Activated CD4-positive, alpha-beta T cell treated with anti-CD3 and anti-CD28 coated beads for 1 hour (primary cell): ENCODE measurements around the gene AJM1.
A peak's percentile ranks its signal among the peaks of the same experiment; 100 is the strongest.

Experiments used
- DNase-seq: peaks from one replicate; pipeline ENCODE4 v3.0.0-alpha.2; 2020

Gene AJM1

GRCh38 chr9:136846376-136847087 is 4.3 kb downstream of the AJM1 start:
- DNase-seq: no peak

- no peak for DNase-seq
Observed at GRCh38 chr9:136847088-136847825, 5.0 kb downstream of the AJM1 start.

- no peak for DNase-seq
Observed at GRCh38 chr9:136847826-136848392, 5.6 kb downstream of the AJM1 start.

GRCh38 chr9:136848393-136849037 is 6.2 kb downstream of the AJM1 start:
- DNase-seq: no peak

GRCh38 chr9:136849038-136849959 is 7.0 kb downstream of the AJM1 start, which contains the start of gene PHPT1:
Gene PHPT1, plus strand, starts transcription at chr9:136849409. Its CDS starts 22 bp downstream, at chr9:136849431.
- DNase-seq: peak; percentile 94

GRCh38 chr9:136849960-136850865 is 7.9 kb downstream of the AJM1 start:
- no peak for DNase-seq

GRCh38 chr9:136850866-136851775 is 8.8 kb downstream of the AJM1 start:
- no peak for DNase-seq

- DNase-seq: no peak
Observed at GRCh38 chr9:136851941-136852663, 9.8 kb downstream of the AJM1 start, which contains the start of gene MAMDC4. Gene MAMDC4, plus strand, starts transcription at chr9:136852346. Its CDS starts 71 bp downstream, at chr9:136852417.

- no peak for DNase-seq
Observed at GRCh38 chr9:136852664-136853595, 10.7 kb downstream of the AJM1 start.

GRCh38 chr9:136853596-136854112 is 11.4 kb downstream of the AJM1 start:
- no peak for DNase-seq

- no peak for DNase-seq
Observed at GRCh38 chr9:136854113-136854841, 12.0 kb downstream of the AJM1 start.

- no peak for DNase-seq
Observed at GRCh38 chr9:136854842-136855460, 12.7 kb downstream of the AJM1 start.

GRCh38 chr9:136855461-136856078 is 13.3 kb downstream of the AJM1 start:
- no peak for DNase-seq

GRCh38 chr9:136856079-136856476 is 13.8 kb downstream of the AJM1 start:
- no peak for DNase-seq

GRCh38 chr9:136856541-136857141 is 14.4 kb downstream of the AJM1 start:
- no peak for DNase-seq

GRCh38 chr9:136857166-136857565 is 14.9 kb downstream of the AJM1 start:
- no peak for DNase-seq
